ENCODE data around the gene NR4A1. TPM values are rescaled to one million over a fixed set of nuclear protein-coding genes. Genes with fewer than 3 reads are reported as not detected.

Gene NR4A1
- total and polyA plus RNA-seq, 2 of the 13 experiments (the other 11 are each of a cell fraction or from before 2014, with no cell fraction given), result 5.7 to 15.2 TPM

DNA sequence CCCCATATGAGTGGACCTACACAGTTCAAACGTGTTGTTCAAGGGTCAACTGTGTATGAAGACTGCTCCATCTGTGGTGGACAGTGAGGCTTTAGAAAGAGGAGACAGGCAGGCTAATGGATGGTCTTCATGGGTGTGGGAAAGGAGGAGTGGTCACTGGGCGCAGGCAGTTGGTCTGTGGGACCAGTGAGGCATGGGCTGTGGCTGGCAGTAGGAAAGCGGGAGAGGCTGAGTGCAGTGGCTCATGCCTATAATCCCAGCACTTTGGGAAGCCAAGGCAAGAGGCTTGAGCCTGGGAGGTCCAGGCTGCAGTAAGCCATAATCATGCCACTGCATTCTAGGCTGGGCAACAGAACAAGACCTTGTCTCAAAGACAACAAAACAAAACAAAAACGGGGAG is 2.0 kb upstream of the NR4A1 start:
- intact Hi-C loops (cut with micrococcal nuclease; ENCODE audit: unreplicated experiment), result no loop called here
- DNase-seq (ENCODE audit: low spot score), result no peak
- no peak overlapping the region for H2AFZ ChIP-seq (ENCODE audit: low read length)
- no peak for ATAC-seq
- peaks cover 21% of the 10 kb centered on the region for H3K79me2 ChIP-seq (ENCODE audit: insufficient read depth, low read length)
- no peak overlapping the region for H3K27ac ChIP-seq (ENCODE audit: extremely low read length, insufficient read depth, low read length)
- no peaks in the 10 kb centered on the region for H3K9me3 ChIP-seq (ENCODE audit: low read length)
- ChIA-PET CTCF (ENCODE audit: low intra/inter-chr PET ratio, low total read pairs) (no interaction called here), POLR2A (no interaction called here)
- H4K20me1 ChIP-seq (ENCODE audit: insufficient read depth, low read length), result peaks cover 7% of the 10 kb centered on the region; the same call in 1 of the 2 replicates
- 52% methylated on average over 4 of the region's 4 CpGs for WGBS (ENCODE audit: low lambda C conversion rate)
- no peaks in the 10 kb centered on the region; a peak in 1 of 5 replicates for H3K27me3 ChIP-seq (ENCODE audit: control insufficient read depth in 1 of 2, insufficient read depth in 2 of 2, low read length in 2 of 2)
- no peak overlapping the region for H3K4me2 ChIP-seq (ENCODE audit: low read depth, low read length)
- peaks cover 66% of the 10 kb centered on the region for H3K4me1 ChIP-seq (ENCODE audit: insufficient read depth, low read length)
- TF ChIP-seq ZBTB42 (CRISPR knock-in tag; IDR thresholded peaks at IDR 0.05), result no peak
- TF ChIP-seq ZNF484 (CRISPR knock-in tag; IDR thresholded peaks at IDR 0.05; ENCODE audit: borderline replicate concordance, low read depth), result no peak
- no peak for TF ChIP-seq NFE2L2 (IDR thresholded peaks at IDR 0.05; ENCODE audit: low read length)
- TF ChIP-seq REL (CRISPR knock-in tag; conservative IDR thresholded peaks at IDR 0.05), result no peak
- no peak for TF ChIP-seq ESRRA (CRISPR knock-in tag; IDR thresholded peaks at IDR 0.05; ENCODE audit: low read depth)
- TF ChIP-seq, protein P1, sequence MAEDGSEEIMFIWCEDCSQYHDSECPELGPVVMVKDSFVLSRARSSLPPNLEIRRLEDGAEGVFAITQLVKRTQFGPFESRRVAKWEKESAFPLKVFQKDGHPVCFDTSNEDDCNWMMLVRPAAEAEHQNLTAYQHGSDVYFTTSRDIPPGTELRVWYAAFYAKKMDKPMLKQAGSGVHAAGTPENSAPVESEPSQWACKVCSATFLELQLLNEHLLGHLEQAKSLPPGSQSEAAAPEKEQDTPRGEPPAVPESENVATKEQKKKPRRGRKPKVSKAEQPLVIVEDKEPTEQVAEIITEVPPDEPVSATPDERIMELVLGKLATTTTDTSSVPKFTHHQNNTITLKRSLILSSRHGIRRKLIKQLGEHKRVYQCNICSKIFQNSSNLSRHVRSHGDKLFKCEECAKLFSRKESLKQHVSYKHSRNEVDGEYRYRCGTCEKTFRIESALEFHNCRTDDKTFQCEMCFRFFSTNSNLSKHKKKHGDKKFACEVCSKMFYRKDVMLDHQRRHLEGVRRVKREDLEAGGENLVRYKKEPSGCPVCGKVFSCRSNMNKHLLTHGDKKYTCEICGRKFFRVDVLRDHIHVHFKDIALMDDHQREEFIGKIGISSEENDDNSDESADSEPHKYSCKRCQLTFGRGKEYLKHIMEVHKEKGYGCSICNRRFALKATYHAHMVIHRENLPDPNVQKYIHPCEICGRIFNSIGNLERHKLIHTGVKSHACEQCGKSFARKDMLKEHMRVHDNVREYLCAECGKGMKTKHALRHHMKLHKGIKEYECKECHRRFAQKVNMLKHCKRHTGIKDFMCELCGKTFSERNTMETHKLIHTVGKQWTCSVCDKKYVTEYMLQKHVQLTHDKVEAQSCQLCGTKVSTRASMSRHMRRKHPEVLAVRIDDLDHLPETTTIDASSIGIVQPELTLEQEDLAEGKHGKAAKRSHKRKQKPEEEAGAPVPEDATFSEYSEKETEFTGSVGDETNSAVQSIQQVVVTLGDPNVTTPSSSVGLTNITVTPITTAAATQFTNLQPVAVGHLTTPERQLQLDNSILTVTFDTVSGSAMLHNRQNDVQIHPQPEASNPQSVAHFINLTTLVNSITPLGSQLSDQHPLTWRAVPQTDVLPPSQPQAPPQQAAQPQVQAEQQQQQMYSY (CRISPR knock-in tag; IDR thresholded peaks at IDR 0.05), result no peak
- TF ChIP-seq ZNF879 (CRISPR knock-in tag; IDR thresholded peaks at IDR 0.05), result no peak
- no peak for TF ChIP-seq YEATS4 (CRISPR knock-in tag; IDR thresholded peaks at IDR 0.05; ENCODE audit: borderline replicate concordance)
- no peak for TF ChIP-seq ZNF337 (CRISPR knock-in tag; IDR thresholded peaks at IDR 0.05; ENCODE audit: borderline replicate concordance, low read depth)
- no peak for TF ChIP-seq ZNF207 (IDR thresholded peaks at IDR 0.05; ENCODE audit: borderline replicate concordance)
- TF ChIP-seq, protein P2, sequence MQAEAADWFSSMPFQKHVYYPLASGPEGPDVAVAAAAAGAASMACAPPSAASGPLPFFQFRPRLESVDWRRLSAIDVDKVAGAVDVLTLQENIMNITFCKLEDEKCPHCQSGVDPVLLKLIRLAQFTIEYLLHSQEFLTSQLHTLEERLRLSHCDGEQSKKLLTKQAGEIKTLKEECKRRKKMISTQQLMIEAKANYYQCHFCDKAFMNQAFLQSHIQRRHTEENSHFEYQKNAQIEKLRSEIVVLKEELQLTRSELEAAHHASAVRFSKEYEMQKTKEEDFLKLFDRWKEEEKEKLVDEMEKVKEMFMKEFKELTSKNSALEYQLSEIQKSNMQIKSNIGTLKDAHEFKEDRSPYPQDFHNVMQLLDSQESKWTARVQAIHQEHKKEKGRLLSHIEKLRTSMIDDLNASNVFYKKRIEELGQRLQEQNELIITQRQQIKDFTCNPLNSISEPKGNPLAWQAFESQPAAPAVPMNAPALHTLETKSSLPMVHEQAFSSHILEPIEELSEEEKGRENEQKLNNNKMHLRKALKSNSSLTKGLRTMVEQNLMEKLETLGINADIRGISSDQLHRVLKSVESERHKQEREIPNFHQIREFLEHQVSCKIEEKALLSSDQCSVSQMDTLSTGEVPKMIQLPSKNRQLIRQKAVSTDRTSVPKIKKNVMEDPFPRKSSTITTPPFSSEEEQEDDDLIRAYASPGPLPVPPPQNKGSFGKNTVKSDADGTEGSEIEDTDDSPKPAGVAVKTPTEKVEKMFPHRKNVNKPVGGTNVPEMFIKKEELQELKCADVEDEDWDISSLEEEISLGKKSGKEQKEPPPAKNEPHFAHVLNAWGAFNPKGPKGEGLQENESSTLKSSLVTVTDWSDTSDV (CRISPR knock-in tag; IDR thresholded peaks at IDR 0.05), result no peak
- TF ChIP-seq SRSF4 (IDR thresholded peaks at IDR 0.05; ENCODE audit: low read depth, low read length, poor library complexity, severe bottlenecking), result no peak
- no peak for TF ChIP-seq ZMYM3 (CRISPR knock-in tag; IDR thresholded peaks at IDR 0.05)
- TF ChIP-seq MXI1 (IDR thresholded peaks at IDR 0.05; ENCODE audit: borderline replicate concordance, low read depth, low read length), result no peak
- TF ChIP-seq LCORL (IDR thresholded peaks at IDR 0.05), result no peak
- no peak for TF ChIP-seq LCORL (CRISPR knock-in tag; IDR thresholded peaks at IDR 0.05)
- TF ChIP-seq PRPF4 (IDR thresholded peaks at IDR 0.05; ENCODE audit: low read depth, low read length, poor library complexity, severe bottlenecking), result no peak
- TF ChIP-seq ARNT (IDR thresholded peaks at IDR 0.05), result no peak
- TF ChIP-seq ZNF614 (CRISPR knock-in tag; IDR thresholded peaks at IDR 0.05; ENCODE audit: borderline replicate concordance), result no peak
- no peak for TF ChIP-seq NBN (conservative IDR thresholded peaks at IDR 0.05)
- FAIRE-seq, result no peak
- no TSS peak for BruUV-seq (replicated peaks)
- no peak overlapping the region for H3K4me3 ChIP-seq (replicated peaks in 1 of 3; ENCODE audit: insufficient read depth in 1 of 3, low read depth in 2 of 3, low read length in 3 of 3)
- H3K36me3 ChIP-seq (replicated peaks in 1 of 2; ENCODE audit: control insufficient read depth in 1 of 2, insufficient read depth in 2 of 2, low read length in 2 of 2), result peaks cover 0 to 5% of the 10 kb centered on the region in 2 experiments; a peak in 1 of 5 replicates
- in situ Hi-C loops (cut with HindIII; ENCODE audit: extremely low pct_ligation_motif_present, low pct_unique_long_range_greater_than_20kb), result no loop called here
- no peak overlapping the region for H3K9ac ChIP-seq (ENCODE audit: insufficient read depth, low read depth, low read length)

Measured in HepG2 (cell line).